Measurements from ENCODE around the gene ATP13A3. TPM values are rescaled to one million over a fixed set of nuclear protein-coding genes. Genes with fewer than 3 reads are reported as not detected.

Gene ATP13A3
- total RNA-seq, 4 donors from 2014 or later: 55.6 to 166 (median 94.7) TPM

DNA sequence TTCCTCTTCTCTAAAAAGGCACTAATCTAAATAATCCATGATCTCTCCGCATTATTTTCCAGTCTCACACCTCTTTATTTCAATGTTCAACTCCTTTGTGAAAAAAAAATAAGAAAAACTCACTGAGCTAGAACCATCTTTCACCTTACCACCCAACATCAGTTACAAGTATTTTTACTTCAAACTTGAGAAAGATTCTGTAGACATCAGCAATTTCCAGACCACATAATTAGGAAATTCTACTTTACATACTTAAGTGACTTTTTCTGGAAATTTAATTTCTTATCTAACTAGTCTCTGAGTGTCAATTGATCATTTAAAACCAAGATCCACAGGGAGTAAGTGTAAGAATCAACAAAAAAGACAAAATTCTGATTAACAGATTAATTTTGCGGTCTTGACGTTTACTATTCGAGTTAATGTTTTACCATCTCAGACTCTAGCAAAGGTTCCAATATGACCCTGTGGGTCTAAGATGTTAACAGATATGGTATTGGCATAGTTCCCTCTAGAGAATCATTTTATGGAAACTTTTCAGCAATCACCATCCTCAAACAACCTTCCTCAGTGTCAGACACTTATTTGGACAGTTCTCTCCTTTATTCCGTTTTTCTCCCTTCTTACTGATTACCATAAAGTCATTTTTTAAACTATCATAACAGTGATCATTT lies 5.1 kb downstream of the ATP13A3 start:
- WGBS, 2 donors: 88 to 89% methylated on average over 5 of the region's 5 CpGs
- no peak for DNase-seq

DNA sequence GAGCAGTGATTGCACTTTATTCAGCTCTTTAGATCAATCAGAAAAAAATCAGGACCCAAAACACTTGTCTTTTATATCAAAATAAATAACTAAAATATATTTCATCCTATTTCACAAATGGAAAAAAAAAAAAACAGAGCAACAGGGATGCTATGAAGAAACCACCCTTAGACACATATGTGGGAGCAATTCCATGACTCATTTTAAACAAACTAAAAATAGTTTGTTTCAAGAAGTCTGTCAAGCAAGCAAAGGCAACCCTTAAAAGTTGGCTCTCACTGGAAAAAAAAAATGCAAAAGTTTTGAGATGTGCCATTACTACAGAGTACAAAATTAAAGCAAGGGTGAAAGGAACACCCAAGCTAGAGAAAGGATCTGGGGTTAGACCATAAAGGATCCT lies 5.7 kb downstream of the ATP13A3 start:
- Histone ChIP-seq H3K27ac (peak overlapping the region in 1 of 4 donors; percentile 9), H3K9me3 (no peaks in the 10 kb centered on the region), H3K4me3 (no peak overlapping the region), H3K27me3 (no peaks in the 10 kb centered on the region), H3K4me1 (peaks cover 4 to 48% (median 17%) of the 10 kb centered on the region in 3 donors), H3K36me3 (peaks cover 0 to 8% (median 0%) of the 10 kb centered on the region in 3 donors)
- intact Hi-C loops (cut with DNase I): no loop called here
- DNase-seq: no peak
- TF ChIP-seq, protein P1, sequence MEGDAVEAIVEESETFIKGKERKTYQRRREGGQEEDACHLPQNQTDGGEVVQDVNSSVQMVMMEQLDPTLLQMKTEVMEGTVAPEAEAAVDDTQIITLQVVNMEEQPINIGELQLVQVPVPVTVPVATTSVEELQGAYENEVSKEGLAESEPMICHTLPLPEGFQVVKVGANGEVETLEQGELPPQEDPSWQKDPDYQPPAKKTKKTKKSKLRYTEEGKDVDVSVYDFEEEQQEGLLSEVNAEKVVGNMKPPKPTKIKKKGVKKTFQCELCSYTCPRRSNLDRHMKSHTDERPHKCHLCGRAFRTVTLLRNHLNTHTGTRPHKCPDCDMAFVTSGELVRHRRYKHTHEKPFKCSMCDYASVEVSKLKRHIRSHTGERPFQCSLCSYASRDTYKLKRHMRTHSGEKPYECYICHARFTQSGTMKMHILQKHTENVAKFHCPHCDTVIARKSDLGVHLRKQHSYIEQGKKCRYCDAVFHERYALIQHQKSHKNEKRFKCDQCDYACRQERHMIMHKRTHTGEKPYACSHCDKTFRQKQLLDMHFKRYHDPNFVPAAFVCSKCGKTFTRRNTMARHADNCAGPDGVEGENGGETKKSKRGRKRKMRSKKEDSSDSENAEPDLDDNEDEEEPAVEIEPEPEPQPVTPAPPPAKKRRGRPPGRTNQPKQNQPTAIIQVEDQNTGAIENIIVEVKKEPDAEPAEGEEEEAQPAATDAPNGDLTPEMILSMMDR (IDR thresholded peaks at IDR 0.05): no peak
- no peak for TF ChIP-seq POLR2A (IDR thresholded peaks at IDR 0.05)

More for the DNA sequence above, 5.1 kb downstream of the ATP13A3 start:
- H3K4me3 ChIP-seq: no peak overlapping the region
- H3K27ac ChIP-seq: peak overlapping the region in 1 of 4 donors; percentile 9
- peaks cover 0 to 8% (median 0%) of the 10 kb centered on the region in 3 donors for H3K36me3 ChIP-seq
- H3K9me3 ChIP-seq: no peaks in the 10 kb centered on the region
- H3K27me3 ChIP-seq: no peaks in the 10 kb centered on the region
- H3K4me1 ChIP-seq: peaks cover 4 to 48% (median 17%) of the 10 kb centered on the region in 3 donors
- TF ChIP-seq, protein P1 (IDR thresholded peaks at IDR 0.05): no peak
- TF ChIP-seq POLR2A (IDR thresholded peaks at IDR 0.05): no peak
- intact Hi-C loops (cut with DNase I): no loop called here

- peaks cover 4 to 21% (median 8%) of the 10 kb centered on the region in 3 donors for H3K4me1 ChIP-seq
- intact Hi-C loops (cut with DNase I): no loop called here
- H3K27me3 ChIP-seq: no peaks in the 10 kb centered on the region
- 86 to 90% methylated on average over 4 of the region's 4 CpGs for WGBS, 2 donors
- no peak overlapping the region for H3K27ac ChIP-seq
- H3K9me3 ChIP-seq: no peaks in the 10 kb centered on the region
- peaks cover 0 to 8% (median 0%) of the 10 kb centered on the region in 3 donors for H3K36me3 ChIP-seq
- H3K4me3 ChIP-seq: no peak overlapping the region
- TF ChIP-seq, protein P1 (IDR thresholded peaks at IDR 0.05): no peak
- TF ChIP-seq POLR2A (IDR thresholded peaks at IDR 0.05): no peak
- DNase-seq: no peak
Measured at GRCh38 chr3:194476784-194477183, 10.0 kb downstream of the ATP13A3 start.

GRCh38 chr3:194475978-194476377 lies 10.8 kb downstream of the ATP13A3 start:
- H3K4me3 ChIP-seq: no peak overlapping the region
- peaks cover 0 to 13% (median 3%) of the 10 kb centered on the region in 3 donors for H3K4me1 ChIP-seq
- DNase-seq: no peak
- TF ChIP-seq POLR2A (IDR thresholded peaks at IDR 0.05): no peak
- TF ChIP-seq, protein P1 (IDR thresholded peaks at IDR 0.05): no peak
- H3K9me3 ChIP-seq: no peaks in the 10 kb centered on the region
- no peaks in the 10 kb centered on the region for H3K27me3 ChIP-seq
- intact Hi-C loops (cut with DNase I): no loop called here
- no peak overlapping the region for H3K27ac ChIP-seq
- H3K36me3 ChIP-seq: peaks cover 0 to 8% (median 0%) of the 10 kb centered on the region in 3 donors
- 86 to 88% methylated on average over 4 of the region's 4 CpGs for WGBS, 2 donors

DNA sequence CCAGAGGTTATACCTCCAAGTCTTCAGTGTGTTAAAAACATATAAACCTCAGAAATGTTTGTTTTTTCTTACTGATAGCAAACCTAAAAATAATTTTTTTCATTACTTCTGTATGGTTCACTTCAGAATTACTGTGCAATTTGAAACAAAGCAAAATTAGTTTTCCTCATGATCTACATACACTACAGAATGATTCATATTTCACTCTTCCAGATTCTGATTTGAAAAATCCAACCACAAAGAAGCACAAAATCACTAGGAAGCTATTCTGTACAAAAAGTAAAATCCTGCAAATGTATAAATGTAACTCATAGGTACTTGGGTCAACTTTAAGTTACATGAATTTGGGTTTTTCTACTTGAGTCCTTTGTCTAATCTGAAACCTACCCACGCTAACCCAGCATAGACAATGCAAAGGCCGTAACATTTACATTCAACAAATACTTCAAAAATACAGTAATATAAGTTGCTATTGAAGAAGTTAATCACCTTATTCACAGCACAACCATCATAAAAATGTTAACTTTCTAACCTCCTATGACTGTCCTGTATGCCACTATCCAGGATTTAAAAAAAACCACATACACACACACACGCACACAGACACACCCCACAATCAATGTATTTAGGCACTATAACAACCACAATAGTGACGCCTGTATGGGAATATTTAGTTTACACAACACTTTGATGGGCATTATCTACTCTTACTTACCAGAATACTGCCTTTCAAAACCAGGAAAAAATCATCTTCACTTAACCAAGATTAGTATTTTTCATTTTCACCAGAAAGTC lies 11.5 kb downstream of the ATP13A3 start:
- no peak overlapping the region for H3K27ac ChIP-seq
- 89% methylated on average over 4 of the region's 4 CpGs for WGBS, 2 donors
- H3K4me3 ChIP-seq: no peak overlapping the region
- DNase-seq: no peak
- intact Hi-C loops (cut with DNase I): no loop called here
- TF ChIP-seq, protein P1 (IDR thresholded peaks at IDR 0.05): no peak
- TF ChIP-seq POLR2A (IDR thresholded peaks at IDR 0.05): no peak
- no peaks in the 10 kb centered on the region for H3K27me3 ChIP-seq
- H3K9me3 ChIP-seq: no peaks in the 10 kb centered on the region
- H3K4me1 ChIP-seq: peaks cover 0 to 9% (median 0%) of the 10 kb centered on the region in 3 donors
- H3K36me3 ChIP-seq: peaks cover 0 to 8% (median 0%) of the 10 kb centered on the region in 3 donors

All from esophagus squamous epithelium (tissue), 5 donors.